IMR-90 (cell line): ENCODE data around the gene SURF1. TPM values are rescaled to one million over a fixed set of nuclear protein-coding genes. Genes with fewer than 3 reads are reported as not detected.

Source experiments
- CTCF ChIP-seq: conservative IDR thresholded peaks from 2 replicates; pipeline ENCODE4 v1.5.1; 2012; ENCODE audit warnings: mild to moderate bottlenecking, low read depth, low read length, improper control_type of control experiment
- RAD21 ChIP-seq: IDR thresholded peaks from 2 replicates; pipeline ENCODE4 v1.6.1; 2012; ENCODE audit warnings: low read length, improper control_type of control experiment
- polyA plus RNA-seq, 3 experiments: library from polyadenylated mRNA; depleted of rRNA; stranded (reverse); fragments of >200 nt; gene quantifications; 2 replicates each; pipeline ENCODE4 v1.2.3, GENCODE V29; 2012; ENCODE audit warnings: low replicate concordance in 1 of 3
- total RNA-seq: library from RNA; depleted of rRNA; stranded (reverse); fragments of >200 nt; gene quantifications from 2 replicates; pipeline ENCODE4 v1.2.3, GENCODE V29; 2012

Gene SURF1
- total and polyA plus RNA-seq, 2 of the 4 experiments (the other 2 are of a cell fraction) = 15.1 to 24.5 TPM

- TF ChIP-seq CTCF (no peak), RAD21 (no peak)
Observed at GRCh38 chr9:133348718-133349573, 7.3 kb downstream of the SURF1 start (continued).
